Medulla oblongata (tissue), 1 donor: ENCODE measurements around the gene MYO6.

Experiments used
- DNase-seq: peaks from one replicate; pipeline ENCODE4 v3.0.0-alpha.2; 2015; ENCODE audit errors: extremely low spot score

Gene MYO6

DNA sequence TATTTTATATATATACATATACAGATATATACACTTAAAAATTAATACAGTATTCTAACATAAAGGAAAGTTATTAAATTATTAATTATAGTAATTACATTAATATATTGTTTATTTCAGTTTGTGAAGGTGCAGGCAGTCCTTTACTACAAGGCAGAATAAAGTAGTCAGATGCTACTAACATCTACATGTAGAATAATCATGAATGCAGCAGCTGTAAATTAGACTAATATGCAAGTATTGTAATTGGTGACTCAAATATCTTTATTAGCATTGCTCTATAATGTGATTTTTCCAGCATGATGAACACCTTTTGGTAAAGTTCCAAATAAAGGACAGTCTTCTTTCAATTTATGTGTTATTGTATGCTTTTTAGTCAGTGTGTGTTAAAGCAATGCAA is 17.3 kb downstream of the MYO6 start:
- no peak for DNase-seq

DNA sequence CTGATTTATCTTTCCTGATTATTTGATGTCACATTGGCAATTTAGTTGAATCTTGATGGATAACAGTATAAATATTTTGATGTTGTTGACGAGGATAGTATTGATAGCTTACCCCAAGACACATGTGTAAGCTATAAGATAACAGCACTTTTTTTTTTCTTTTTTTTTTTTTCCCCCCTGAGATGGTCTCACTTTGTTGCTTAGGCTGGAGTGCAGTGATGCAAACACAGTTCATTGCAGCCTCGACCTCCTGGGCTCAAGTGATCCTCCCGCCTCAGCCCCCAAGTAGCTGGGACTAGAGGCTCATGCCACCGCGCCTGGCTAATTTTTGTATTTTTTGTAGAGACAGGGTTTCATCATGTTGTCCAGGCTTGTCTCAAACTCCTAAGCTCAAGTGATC is 21.8 kb downstream of the MYO6 start:
- no peak for DNase-seq

DNA sequence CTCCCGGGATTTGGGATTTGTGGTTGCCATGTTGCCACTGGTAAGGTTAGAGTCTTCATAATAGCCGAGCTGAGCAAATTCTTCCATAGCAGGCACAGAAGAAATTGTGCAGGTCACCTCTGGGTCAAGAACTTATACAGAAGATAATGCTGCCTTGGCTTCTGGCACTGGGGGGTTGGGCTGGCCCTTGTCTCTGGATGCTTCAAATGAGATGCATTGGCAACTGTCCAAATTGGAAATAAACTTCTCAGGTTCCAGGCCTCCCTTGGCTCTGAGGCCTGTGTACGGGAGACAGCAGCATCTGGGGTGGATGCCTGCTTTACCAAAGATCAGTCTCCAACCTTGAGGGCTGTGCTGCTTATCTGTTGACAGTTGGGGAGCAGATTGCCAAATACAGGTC is 26.2 kb downstream of the MYO6 start:
- DNase-seq = no peak

DNA sequence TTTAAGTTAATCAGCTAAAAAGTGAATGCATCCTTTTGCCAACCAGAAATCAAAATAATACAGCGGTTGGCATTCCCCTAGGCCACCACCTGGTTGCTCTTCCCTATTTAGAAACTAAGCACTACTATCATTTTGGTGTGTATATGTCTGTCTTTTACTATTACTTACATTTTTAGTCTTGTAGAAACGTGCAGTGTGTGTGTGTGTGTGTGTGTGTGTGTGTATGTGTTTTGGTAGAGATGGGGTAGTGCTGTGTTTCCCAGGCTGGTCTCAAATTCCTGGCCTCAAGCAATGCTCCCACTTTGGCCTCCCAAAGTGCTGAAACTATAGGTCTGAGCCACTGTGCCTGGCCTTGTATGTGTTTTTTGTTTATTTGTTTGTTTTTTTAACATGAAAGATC is 27.4 kb downstream of the MYO6 start:
- DNase-seq = no peak

DNA sequence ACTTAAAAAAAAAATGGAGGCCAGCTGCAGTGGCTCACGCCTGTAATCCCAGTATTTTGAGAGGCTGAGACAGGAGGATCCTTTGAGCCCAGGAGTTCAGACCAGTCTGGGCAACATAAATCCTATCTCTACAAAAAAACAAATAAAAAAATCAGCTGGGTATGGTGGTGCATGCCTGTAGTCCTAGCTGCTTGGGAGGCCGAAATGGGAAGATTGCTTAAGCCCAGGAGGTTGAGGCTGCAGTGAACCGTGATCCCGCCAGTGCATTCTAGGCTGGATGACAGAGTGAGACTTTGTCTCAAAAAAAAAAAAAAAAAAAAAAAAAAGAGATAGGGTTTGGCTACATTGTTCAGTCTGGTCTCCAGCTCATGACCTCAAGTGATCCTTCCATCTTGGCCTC is 29.7 kb downstream of the MYO6 start:
- no peak for DNase-seq

DNA sequence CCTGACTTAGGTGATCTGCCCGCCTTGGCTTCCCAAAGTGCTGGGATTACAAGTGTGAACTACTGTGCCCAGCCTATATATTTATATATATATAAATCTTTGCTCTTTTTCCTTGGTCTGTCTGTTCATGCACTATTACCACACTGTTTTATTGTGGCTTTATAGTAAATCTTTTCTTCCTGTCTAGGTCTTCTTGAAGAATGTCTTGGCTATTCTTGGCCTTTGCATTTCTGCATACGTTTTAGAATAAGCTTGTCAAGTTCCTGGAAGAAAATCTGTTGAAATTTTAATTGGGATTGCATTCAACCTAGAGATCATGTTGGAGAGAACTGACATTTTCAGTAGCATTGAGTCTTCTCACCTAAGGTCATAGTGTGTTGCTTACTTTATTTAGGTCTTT is 37.1 kb downstream of the MYO6 start:
- no peak for DNase-seq

DNA sequence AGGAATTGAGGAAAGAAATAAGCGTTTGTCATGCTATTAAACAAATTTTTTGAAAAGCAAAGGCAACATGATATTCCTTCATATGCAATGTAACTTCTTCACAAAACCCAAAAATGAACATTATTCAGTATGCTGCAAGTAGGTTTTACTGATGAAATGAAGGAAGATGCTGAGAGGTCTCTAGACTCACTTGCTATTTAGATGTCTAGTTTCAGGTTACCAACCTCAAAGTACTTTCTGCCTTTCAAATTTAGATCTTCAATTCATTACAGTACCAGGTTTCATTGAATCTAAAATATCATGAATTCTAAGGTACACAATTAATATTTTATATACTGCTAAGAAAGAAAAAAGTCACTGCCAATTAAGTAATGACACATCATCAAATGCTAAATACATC is 39.9 kb downstream of the MYO6 start:
- no peak for DNase-seq

DNA sequence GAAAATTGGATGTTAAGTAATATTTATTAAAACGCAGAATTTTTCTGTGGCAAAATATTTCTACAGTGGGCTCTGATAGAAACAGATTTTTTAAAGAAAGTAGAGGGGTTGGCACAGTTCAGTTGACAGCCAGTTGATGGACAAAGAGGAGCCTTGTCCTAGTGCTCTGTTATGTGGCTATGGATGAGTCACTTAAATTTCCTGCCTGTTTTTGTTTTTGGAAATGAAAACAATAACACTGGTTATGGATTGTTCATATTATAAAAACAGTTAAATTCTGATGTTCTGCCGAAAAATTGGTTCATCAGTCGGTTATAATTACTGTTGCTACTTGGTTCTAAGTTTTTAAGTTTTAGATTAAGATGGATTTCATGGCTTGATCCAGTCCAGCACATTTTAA is 42.8 kb downstream of the MYO6 start:
- peak; percentile 74 for DNase-seq

DNA sequence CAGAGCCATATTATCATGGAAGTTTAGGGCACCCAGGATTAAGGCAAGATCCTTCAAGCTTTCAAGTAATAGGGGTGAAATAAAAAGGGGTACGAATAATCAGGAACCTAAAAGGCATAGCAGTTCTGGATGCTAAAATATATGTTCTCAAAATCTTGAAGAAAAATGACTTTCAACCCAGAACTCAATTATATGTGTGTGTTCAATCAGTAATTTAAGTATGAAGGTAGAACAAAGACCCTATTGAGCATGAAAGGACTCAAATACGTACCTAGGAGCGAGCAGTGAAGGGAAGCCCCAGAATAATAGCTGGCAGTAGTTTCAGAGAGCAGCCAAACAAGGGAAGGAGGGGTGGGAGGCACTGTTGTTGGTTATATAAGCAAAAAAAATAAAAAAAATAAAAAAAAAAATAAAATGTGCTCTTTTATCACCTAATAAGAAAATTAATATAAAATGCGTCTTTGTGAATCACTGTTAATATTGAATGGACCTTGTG is 45.4 kb downstream of the MYO6 start:
- peak; percentile 55 for DNase-seq

DNA sequence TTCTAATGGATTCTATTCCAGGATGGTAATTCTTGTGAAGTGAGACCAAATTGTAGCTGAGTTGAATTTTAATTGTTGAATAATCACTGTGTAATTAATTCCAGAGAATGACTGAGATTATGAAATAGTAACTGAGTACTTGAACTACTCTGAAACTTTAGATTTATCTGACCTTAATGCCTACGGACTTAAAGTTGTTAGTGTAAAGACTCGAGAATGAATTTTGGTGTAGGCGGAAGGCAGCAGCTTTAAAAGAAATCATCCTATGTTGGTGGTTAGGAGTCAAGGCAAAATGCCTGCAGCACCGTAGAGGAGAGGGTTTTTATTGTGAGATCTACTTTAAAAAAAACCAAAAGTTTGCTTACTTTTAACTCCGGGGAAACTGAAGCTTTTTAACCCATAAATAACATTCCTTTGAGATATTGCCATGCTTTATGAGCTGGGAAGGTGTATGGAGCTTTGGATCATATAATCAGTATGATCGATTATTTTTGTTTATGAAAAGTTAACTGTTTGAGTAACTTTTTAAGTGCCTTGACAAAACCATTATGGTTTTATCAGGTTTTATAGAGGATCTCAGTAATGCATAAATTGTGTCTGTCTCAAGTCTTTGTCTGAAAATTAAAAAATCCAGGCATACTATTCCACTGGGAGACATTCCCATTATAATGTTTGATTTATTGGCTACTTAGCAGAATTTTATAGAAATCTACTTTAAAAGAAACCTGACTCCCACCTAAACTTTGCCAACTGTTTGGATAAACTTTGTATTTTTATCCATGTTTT is 46.1 kb downstream of the MYO6 start:
- peak; percentile 25 for DNase-seq

DNA sequence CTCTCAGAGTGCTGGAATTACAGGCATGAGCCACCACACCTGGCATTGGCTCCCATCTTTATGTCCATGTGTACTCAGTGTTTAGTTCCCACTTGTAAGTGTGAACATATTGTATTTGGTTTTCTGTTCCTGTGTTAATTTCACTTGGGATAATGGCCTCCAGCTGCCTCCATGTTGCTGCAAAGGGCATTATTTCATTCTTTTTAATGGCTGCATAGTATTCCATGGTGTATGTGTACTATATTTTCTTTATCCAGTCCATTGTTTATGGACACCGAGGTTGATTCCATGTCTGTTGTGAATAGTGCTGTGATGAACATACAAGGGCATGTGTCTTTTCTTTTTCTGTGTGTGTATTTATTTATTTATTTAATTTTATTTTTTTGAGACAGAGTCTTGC is 47.7 kb downstream of the MYO6 start:
- no peak for DNase-seq

DNA sequence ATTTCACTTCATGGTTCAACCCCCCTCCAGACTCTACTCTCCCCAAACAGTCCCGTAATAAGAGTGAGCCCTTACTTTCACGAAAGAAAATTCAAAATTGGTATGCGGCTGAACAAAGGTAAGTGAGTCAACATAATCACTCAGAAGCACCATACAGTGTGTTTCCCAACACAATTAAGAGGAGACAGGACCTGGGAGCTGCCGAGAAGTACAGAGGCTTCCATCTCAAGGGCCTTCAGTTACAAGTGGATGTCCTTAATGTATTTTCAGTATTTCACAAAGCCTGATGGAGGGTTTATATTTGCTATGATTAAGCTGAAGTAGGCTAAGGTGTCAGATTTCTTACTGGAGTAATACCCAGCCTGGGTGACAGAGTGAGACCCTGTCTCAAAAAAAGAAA is 51.1 kb downstream of the MYO6 start:
- DNase-seq = no peak

DNA sequence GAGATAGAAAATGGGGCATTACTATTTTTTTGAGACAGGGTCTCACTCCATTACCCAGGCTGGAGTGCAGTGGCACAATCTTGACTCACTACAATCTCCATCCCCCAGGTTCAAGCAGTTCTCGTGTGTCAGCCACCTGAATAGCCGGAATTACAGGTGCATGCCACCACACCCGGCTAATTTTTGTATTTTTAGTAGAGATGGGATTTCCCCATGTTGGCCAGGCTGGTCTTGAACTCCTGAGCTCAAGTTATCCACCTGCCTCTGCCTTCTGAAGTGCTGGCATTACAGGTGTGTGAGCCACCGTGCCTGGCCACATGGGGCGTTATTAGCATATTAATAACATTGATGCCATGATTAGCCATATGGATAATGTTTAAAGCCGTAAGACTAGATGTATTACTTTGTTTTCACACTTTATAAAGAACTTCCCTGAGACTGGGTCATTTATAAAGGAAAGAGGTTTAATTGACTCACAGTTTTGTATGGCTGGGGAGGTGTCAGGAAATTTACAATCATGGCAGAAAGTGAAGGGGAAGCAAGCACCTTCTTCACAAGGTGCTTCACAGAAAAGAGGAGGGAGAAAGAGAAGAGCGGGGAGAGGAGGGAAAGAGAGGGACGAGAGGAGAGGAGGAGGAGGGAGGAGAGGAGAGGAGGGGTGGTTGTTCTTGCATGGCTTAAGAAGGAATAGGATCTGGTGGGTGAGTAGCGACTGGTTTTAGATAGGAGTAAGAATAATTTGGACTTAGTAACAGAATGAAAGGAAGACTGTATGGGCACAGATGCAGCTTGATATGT is 51.9 kb downstream of the MYO6 start:
- no peak for DNase-seq

DNA sequence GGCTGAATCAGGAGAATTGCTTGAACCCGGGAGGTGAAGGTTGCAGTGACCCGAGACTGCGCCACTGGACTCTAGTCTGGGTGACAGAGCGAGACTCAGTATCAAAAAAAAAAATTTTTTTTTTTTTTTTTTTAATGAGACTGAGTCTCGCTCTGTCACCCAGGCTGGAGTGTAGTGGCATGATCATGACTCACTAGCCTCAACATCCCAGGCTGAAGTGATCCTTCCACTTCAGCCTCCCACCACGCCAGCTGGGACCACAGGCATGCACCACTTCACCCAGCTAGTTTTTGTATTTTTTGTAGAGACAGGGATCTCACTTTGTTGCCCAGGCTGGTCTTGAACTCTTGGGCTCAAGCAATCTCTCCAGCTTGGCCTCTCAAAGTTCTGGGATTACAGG is 53.3 kb downstream of the MYO6 start:
- DNase-seq = no peak

DNA sequence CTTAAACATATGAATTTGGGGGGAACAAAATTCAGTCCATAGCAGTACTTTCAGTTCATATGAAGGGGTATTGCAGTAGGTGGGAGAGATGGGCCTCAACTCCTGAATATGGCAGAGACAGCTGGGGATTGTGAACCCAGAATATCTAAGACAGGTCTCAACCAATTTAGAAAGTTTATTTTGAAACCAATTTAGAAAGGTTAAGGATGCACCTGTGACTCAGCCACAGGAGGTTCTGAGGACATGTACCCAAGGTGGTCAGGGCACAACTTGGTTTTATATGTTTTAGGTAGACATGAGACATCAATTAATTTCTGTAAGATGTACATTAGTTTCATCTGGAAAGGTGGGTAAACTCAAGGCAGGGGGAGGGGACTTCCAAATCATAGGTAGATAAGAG is 59.5 kb downstream of the MYO6 start:
- no peak for DNase-seq

DNA sequence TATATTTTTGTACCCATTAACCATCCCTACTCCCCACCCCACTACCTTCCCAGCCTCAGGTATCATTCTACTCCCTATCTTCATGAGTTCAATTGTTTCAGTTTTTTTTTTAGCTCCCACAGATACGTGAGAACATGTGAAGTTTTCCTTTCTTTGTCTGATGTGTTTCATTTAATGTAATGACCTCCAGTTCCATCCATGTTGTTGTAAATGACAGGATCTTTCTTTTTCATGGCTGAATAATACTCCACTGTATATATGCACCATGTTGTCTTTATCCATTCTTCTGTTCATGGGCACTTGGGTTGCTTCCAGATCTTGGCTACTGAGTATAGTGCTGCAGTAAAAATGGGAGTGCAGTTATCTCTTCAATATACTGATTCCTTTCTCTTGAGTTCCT is 63.5 kb downstream of the MYO6 start:
- DNase-seq = no peak

DNA sequence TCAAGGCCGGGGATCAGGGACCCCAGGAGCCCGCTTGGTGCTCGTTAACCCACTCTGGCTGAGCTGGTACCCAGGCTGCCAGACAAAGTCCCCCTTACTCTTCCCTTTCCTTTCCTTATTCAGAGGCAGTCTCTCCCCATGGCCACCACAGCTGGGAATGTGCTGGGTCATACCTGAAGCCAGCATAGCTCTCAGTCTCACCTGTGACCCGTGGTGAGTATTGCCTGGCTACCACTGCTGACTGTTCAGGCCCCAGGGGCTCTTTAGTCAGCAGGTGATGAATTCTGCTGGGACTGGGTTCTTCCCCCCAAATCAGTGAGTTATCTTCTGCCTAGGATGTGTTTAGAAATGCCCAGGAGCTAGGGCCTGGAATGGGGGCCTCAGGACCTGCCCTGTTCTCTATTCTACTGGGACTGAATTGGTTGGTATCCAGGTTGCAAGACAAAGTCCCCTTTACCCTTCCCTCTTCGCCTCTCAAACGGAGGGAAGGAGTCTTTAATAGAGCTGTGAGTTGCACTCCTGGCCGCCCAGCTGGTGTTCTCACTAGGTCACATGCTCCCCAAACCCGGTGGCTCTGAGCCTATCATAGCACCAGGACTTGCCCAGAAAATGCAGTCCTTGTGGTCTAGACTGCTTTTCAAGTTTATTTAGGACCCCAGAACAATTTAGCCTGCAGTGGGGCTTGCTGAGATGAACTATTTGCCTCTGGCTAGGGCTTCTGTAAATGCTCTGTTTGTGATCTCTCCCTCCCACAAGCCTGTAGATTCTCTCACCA is 64.6 kb downstream of the MYO6 start:
- peak; percentile 16 for DNase-seq

DNA sequence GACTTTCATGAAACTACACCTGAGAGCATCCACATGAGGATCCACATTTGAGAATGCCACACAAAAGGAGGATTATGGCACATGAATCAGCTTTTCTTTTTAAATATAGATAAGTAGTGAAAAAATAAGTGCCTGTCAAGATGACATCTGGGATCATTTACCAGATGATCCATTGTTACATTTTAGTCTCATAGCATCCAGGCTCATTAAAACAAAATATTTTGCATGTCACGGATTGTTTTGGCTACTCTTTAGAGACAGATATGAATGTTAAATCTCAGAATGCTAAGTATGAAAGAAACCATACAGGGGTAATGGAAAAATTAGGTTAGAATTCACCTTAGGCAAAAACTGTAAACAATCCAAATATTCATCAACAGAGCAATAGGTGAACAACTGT is 66.7 kb downstream of the MYO6 start:
- DNase-seq = no peak

DNA sequence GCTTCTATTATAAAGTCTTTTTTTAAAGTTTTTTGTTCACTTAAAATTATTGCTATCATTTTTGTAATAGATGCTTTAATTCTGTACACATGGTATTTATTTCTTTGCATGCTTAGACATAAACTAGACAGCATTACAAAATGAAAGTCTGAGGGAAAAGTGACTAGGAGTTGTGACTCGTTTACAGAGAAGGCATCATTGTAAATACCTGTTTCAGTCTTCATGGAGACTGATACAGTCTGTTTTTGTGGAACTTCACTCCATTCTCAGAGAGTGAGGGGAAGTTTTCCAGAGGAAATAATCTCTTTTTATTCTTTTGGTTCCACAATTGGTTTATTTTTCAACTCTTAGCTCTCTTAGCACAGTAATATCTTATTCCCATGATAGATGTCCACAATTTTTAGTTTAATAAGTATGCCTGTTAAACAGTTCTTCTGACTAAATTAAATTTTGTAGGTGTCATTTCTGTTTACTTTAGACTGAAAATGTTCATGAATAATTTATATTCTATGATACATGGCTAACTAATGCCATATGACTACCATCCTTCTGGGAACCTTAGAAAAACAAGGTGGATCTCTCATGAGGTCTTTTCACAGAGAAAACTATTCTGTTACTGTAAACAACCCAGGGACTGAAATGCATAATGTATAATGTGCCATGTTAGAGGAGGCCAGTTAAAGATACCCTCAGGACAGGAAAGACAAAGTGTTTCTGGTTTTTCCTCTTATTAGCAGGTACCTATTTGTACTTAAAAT is 69.2 kb downstream of the MYO6 start:
- DNase-seq = no peak

DNA sequence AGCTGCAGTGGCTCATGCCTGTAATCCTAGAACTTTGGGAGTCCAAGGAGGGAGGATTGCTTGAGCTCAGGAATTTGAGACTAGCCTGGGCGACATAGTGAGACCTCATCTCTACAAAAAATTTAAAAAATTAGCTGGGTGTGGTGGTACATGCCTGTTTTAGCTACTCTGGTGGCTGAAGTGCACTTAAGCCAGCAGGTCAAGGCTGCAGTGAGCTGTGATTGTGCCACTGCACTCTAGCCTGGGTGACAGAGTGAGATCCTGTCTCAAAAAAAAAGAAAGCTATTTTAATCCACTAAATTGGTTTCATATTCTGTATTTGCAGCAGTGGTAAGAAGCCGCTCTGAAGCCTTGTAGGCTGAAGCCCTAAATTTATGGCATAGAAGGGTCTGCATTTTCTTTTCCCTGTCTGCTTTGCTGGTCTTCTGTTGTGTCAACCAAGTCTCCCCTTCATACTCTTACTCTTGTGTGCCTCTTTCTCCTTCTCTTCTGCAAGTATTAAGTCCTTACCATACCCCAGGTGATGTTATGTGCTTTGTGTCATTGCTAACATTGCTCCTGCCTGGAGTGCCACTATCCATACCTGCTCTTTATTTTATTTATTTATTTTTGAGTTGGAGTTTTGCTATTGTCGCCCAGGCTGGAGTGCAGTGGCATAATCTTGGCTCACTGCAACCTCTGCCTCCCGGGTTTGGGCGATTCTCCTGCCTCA is 70.9 kb downstream of the MYO6 start:
- no peak for DNase-seq

DNA sequence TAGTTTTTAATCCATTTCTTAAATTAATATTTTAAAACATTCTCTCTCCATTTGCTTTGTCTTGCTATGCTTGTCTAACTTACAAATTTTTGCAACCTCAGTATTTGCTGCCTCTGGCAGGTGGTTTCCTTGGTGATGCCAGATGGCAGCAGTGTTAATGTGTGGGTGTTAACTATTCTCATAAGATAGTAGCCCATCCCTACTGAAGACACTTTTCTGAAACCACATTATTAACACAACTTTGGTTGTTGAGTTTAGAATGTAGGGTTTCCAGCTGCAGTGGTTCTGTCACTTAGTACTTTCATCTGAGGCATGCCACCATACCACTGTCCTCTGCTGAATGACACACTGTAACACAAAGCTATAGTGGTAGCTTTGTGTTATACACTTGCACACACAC is 75.1 kb downstream of the MYO6 start:
- DNase-seq = no peak
